ENCODE results near the gene GRK5. TPM values are rescaled to one million over a fixed set of nuclear protein-coding genes. Genes with fewer than 3 reads are reported as not detected.

GRK5 gene
- total RNA-seq, 4 donors from 2014 or later = 10.0 to 61.9 (median 18.1) TPM

DNA sequence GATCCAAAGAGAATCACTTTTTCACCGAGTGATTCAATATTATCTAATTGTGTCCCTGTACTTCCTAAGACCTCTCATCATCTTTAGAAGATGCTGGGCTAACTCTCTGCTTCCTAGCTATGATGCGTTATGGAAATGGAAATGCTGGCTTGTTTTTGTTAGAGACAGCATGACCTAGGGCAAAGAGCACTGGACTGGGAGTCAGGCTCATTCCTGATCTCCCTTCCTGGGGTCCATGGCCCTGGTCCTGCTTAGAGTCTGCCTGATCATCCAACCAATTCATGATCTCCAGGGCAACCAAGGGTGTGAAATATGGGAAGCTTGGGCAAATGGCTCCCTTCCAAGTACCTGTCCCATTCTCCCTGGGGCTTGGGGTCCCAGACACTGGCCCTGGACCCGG, 198.8 kb downstream of the GRK5 start:
- no peaks in the 10 kb centered on the region for H3K27me3 ChIP-seq
- H3K4me3 ChIP-seq = no peak overlapping the region
- H3K9me3 ChIP-seq = no peaks in the 10 kb centered on the region
- no peak for TF ChIP-seq POLR2A (IDR thresholded peaks at IDR 0.05)
- TF ChIP-seq, protein P1, sequence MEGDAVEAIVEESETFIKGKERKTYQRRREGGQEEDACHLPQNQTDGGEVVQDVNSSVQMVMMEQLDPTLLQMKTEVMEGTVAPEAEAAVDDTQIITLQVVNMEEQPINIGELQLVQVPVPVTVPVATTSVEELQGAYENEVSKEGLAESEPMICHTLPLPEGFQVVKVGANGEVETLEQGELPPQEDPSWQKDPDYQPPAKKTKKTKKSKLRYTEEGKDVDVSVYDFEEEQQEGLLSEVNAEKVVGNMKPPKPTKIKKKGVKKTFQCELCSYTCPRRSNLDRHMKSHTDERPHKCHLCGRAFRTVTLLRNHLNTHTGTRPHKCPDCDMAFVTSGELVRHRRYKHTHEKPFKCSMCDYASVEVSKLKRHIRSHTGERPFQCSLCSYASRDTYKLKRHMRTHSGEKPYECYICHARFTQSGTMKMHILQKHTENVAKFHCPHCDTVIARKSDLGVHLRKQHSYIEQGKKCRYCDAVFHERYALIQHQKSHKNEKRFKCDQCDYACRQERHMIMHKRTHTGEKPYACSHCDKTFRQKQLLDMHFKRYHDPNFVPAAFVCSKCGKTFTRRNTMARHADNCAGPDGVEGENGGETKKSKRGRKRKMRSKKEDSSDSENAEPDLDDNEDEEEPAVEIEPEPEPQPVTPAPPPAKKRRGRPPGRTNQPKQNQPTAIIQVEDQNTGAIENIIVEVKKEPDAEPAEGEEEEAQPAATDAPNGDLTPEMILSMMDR (IDR thresholded peaks at IDR 0.05) = no peak
- peaks cover 0 to 17% (median 0%) of the 10 kb centered on the region in 4 donors for H3K4me1 ChIP-seq
- DNase-seq = no peak
- no peaks in the 10 kb centered on the region for H3K36me3 ChIP-seq
- H3K27ac ChIP-seq = peak overlapping the region in 3 of 4 donors; percentile 25 to 70 (median 62)

DNA sequence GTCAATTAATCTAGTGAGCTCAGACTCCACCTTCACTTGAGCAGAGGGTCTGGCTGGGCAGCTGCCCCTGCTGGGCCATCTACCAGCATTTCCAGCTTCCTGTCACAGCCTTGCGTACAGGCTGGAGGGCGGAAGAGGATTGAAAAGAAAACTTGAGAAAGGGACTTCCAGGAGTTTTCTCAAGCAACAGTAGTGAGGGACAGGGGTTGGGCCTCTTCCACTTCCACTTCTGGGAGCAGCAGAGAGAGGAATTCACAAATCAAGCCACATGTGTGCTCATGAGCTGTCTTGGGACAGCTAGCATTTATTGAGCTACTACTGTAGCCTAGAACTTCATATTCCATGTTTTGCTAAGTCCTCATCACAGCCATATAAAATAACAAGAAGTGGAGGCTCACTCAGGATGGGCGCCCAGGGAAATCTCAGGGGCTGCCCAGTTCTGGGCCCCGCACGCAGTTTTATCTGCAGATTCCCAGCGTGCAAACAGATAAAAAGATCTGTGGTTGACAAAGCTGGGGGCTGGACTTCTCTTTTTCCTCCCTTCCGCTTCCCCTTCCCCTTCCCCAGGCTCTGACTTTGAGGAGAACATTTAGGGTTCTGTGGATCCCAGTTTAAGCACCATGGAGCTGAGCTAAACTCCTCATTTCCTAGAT, 199.4 kb downstream of the GRK5 start:
- DNase-seq = no peak
- Histone ChIP-seq H3K4me1 (peaks cover 0 to 17% (median 0%) of the 10 kb centered on the region in 4 donors), H3K36me3 (no peaks in the 10 kb centered on the region), H3K4me3 (no peak overlapping the region), H3K27ac (peak overlapping the region in 3 of 4 donors; percentile 34 to 70 (median 62)), H3K9me3 (no peaks in the 10 kb centered on the region), H3K27me3 (no peaks in the 10 kb centered on the region)
- no peak for TF ChIP-seq POLR2A (IDR thresholded peaks at IDR 0.05)
- TF ChIP-seq, protein P1 (IDR thresholded peaks at IDR 0.05) = no peak

DNA sequence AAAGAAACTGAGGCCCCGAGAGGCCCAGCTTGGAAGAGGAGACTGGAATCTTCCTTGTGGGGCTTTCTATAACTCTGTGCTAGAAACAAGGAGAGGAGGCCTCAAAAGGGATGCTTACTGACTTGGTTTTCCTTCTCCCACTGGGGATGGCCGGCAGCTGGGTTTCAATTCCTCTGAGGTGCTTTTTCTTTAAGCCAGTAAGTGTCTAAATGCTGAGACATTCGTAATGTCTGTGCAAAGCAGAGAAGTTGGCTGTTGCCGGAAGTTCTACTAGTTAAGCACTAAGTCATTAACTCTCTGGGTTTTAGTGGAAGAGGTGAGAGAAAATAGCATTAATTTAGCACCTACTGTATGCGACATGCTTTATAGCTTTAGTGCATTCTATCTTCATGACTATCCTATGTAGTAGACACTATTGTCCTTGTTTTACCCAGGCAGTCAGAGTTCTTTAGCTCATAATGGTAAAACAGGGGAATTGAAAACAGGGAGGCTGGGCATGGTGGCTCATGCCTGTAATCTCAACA, 199.9 kb downstream of the GRK5 start:
- no peak overlapping the region for H3K4me3 ChIP-seq
- no peaks in the 10 kb centered on the region for H3K9me3 ChIP-seq
- no peak for DNase-seq
- peaks cover 0 to 20% (median 0%) of the 10 kb centered on the region in 4 donors for H3K4me1 ChIP-seq
- no peaks in the 10 kb centered on the region for H3K36me3 ChIP-seq
- H3K27me3 ChIP-seq = no peaks in the 10 kb centered on the region
- TF ChIP-seq, protein P1 (IDR thresholded peaks at IDR 0.05) = no peak
- TF ChIP-seq POLR2A (IDR thresholded peaks at IDR 0.05) = no peak
- H3K27ac ChIP-seq = peak overlapping the region in 3 of 4 donors; percentile 34 to 70 (median 62)

DNA sequence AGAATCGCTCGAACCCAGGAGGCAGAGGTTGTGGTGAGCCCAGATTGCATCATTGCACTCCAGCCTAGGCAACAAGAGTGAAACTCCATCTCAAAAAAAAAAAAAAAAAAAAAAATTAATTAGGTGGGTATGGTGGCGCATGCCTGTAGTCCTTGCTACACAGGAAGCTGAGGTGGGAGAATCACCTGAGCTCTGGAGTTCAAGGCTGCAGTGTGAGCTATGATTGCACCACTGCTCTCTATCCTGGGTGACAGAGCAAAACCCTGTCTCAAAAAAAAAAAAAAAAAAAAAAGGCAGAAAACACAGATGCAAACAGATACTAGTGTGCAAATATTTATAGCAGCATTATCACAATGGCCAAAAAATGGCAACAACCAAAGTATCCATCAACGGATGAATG, 200.7 kb downstream of the GRK5 start:
- Histone ChIP-seq H3K27me3 (no peaks in the 10 kb centered on the region), H3K27ac (peak overlapping the region in 2 of 4 donors; percentile 80 to 81), H3K4me1 (peaks cover 0 to 28% (median 0%) of the 10 kb centered on the region in 4 donors), H3K36me3 (no peaks in the 10 kb centered on the region), H3K4me3 (no peak overlapping the region), H3K9me3 (no peaks in the 10 kb centered on the region)
- DNase-seq = no peak
- no peak for TF ChIP-seq POLR2A (IDR thresholded peaks at IDR 0.05)
- TF ChIP-seq, protein P1 (IDR thresholded peaks at IDR 0.05) = no peak

DNA sequence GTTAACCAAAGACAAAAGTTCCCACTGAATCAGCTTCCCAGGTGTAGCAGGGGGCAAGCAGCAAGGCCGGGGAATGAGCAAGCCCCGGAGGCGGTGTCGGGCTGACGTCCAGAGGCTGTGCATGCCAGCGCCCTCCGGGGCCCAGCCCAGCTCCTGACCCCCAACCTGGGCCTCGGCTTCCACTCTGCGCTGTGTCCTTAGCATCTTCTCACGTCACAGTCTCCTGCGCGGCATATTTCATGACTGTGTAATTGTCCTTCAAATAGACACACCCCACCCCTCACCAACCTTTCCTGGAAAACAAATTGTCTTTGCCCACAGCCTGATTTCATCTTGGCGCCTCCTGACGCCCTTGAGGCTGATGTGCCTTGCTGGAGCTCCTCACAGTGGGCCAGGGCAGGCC, 201.6 kb downstream of the GRK5 start:
- no peak overlapping the region for H3K4me3 ChIP-seq
- H3K27me3 ChIP-seq = no peaks in the 10 kb centered on the region
- H3K36me3 ChIP-seq = no peaks in the 10 kb centered on the region
- no peak for DNase-seq
- H3K27ac ChIP-seq = peak overlapping the region; percentile 55 to 81 (median 68)
- H3K4me1 ChIP-seq = peaks cover 0 to 33% (median 0%) of the 10 kb centered on the region in 4 donors
- no peaks in the 10 kb centered on the region for H3K9me3 ChIP-seq
- TF ChIP-seq, protein P1 (IDR thresholded peaks at IDR 0.05) = no peak
- TF ChIP-seq POLR2A (IDR thresholded peaks at IDR 0.05) = no peak

Measured in Peyer's patch (tissue), 4 donors.